Activated CD8-positive, alpha-beta T cell treated with anti-CD3 and anti-CD28 coated beads, Interleukin-2, amount 10 ng/mL, durations not matched to agents 7 days and 5 days (primary cell): ENCODE data around the gene PDX1. TPM values are rescaled to one million over a fixed set of nuclear protein-coding genes. Genes with fewer than 3 reads are reported as not detected.

Source experiments
- ATAC-seq: fragments of 150-1000 bp; cut with Tn5 transposase; one replicate; pipeline ENCODE4 v1.10.0; 2021; ENCODE audit warnings: moderate library complexity
- CTCF ChIA-PET: fragments of 350-600 bp; sonication (Branson Sonifier 250); formaldehyde crosslinking; loops from one replicate; lab custom pipeline; 2021; ENCODE audit warnings: antibody characterized with exemption; lab: Charles Lee
- POLR2A ChIA-PET: fragments of 350-600 bp; sonication (Branson Sonifier 250); formaldehyde crosslinking; loops from one replicate; lab custom pipeline; 2021; ENCODE audit warnings: antibody characterized with exemption; lab: Charles Lee
- DNase-seq: peaks from one replicate; pipeline ENCODE4 v3.0.0-alpha.2; 2020
- H3K27ac Mint-ChIP-seq: one replicate; pipeline ENCODE4 v1.8.0; 2021; ENCODE audit warnings: mild to moderate bottlenecking, mixed read lengths
- H3K27me3 Mint-ChIP-seq: one replicate; pipeline ENCODE4 v1.8.0; 2021; ENCODE audit warnings: low read depth, mixed read lengths
- H3K36me3 Mint-ChIP-seq: one replicate; pipeline ENCODE4 v1.8.0; 2021; ENCODE audit warnings: low read depth, mixed read lengths
- H3K4me1 Mint-ChIP-seq: one replicate; pipeline ENCODE4 v1.8.0; 2021; ENCODE audit warnings: low read depth, mixed read lengths
- H3K4me3 Mint-ChIP-seq: one replicate; pipeline ENCODE4 v1.8.0; 2021; ENCODE audit warnings: mild to moderate bottlenecking, mixed read lengths
- H3K9me3 Mint-ChIP-seq: one replicate; pipeline ENCODE4 v1.8.0; 2022; ENCODE audit warnings: mixed read lengths; ENCODE audit not compliant: insufficient read depth
- total RNA-seq, 2 experiments: library from RNA; stranded (reverse); gene quantifications; one replicate each; pipeline ENCODE4 v1.2.3, GENCODE V29; 2021

Gene PDX1
- total RNA-seq, 2 experiments from 2014 or later = not detected

DNA sequence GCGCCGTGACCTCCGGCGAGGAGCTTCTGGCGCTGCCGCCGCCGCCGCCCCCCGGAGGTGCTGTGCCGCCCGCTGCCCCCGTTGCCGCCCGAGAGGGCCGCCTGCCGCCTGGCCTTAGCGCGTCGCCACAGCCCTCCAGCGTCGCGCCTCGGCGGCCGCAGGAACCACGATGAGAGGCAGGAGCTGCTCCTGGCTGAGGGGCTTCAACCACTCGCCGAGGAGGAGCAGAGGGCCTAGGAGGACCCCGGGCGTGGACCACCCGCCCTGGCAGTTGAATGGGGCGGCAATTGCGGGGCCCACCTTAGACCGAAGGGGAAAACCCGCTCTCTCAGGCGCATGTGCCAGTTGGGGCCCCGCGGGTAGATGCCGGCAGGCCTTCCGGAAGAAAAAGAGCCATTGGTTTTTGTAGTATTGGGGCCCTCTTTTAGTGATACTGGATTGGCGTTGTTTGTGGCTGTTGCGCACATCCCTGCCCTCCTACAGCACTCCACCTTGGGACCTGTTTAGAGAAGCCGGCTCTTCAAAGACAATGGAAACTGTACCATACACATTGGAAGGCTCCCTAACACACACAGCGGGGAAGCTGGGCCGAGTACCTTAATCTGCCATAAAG lies 4.8 kb downstream of the PDX1 start:
- no peak overlapping the region for H3K4me3 Mint-ChIP-seq
- ChIA-PET POLR2A (interaction anchor here (0.7 kb wide), 1 partner anchor 30 kb away, joined by 3 read pairs; no protein-coding TSS in a partner anchor), CTCF (no interaction called here)
- H3K36me3 Mint-ChIP-seq = peaks cover 10% of the 10 kb centered on the region
- ATAC-seq = no peak
- DNase-seq = no peak
- no peaks in the 10 kb centered on the region for H3K9me3 Mint-ChIP-seq
- H3K4me1 Mint-ChIP-seq = peaks cover 21% of the 10 kb centered on the region
- H3K27me3 Mint-ChIP-seq = peaks cover 83% of the 10 kb centered on the region
- no peak overlapping the region for H3K27ac Mint-ChIP-seq

DNA sequence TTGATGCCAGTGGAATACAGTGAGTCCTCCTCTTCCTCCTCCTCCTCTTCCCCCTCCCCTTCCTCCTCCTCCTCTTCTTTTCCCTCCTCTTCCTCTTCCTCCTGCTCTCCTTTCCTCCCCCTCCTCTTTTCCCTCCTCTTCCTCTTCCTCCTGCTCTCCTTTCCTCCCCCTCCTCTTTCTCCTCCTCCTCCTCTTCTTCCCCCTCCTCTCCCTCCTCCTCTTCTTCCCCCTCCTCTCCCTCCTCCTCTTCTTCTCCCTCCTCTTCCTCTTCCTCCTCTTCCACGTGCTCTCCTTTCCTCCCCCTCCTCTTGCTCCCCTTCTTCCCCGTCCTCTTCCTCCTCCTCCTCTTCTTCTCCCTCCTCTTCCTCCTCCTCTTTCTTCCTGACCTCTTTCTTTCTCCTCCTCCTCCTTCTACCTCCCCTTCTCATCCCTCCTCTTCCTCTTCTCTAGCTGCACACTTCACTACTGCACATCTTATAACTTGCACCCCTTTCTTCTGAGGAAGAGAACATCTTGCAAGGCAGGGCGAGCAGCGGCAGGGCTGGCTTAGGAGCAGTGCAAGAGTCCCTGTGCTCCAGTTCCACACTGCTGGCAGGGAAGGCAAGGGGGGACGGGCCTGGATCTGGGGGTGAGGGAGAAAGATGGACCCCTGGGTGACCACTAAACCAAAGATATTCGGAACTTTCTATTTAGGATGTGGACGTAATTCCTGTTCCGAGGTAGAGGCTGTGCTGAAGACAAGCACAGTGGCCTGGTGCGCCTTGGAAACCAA lies 5.6 kb downstream of the PDX1 start:
- Mint-ChIP-seq H3K4me1 (peaks cover 19% of the 10 kb centered on the region), H3K27me3 (peaks cover 89% of the 10 kb centered on the region), H3K9me3 (no peaks in the 10 kb centered on the region), H3K36me3 (peaks cover 10% of the 10 kb centered on the region), H3K4me3 (no peak overlapping the region), H3K27ac (no peak overlapping the region)
- ATAC-seq (no peak), DNase-seq (no peak)
- POLR2A ChIA-PET = no interaction called here
- CTCF ChIA-PET = no interaction called here

DNA sequence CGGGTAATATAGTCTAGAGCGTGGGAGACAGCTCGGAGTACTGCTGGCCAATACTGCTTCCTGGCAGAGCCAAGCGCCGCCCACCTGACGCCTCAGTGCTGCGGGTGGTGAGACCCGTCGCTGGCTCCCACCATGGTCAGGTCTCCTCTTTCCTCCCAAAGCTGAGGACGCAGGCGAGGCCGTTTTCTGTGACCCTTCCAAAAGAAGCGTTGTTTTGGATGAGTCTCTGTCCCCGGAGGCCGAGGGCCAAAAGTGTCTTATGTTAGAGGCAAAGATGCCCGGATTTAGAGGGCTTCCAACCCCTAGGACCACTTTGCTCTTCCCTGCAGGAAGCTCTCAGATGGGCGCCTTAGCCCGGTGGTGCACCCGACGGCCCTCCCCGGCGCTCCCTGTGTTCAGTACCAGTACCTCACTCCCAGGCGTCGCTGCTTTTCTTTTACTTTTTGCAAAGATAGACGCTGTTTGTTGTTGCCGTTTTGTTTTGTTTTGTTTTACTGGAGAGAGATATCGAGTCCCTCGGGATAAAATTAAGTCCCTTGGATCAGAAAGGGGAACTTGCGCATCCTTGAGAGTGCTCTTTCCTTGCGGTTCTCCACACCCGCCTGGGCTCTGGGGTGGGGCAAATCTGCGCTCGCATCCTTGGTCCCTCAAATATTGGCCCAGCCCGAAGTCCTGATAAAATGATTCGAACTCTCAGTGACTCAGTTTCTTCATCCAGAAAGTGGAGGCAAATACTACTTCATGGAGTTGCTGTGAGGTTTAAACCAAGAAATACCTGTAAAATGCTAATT lies 7.0 kb downstream of the PDX1 start:
- ChIA-PET CTCF (interaction anchor here (1.3 to 3.1 kb wide), 2 partner anchors 28 to 57 kb away, joined by 4 to 13 read pairs; no protein-coding TSS in a partner anchor), POLR2A (no interaction called here)
- peaks cover 7% of the 10 kb centered on the region for H3K36me3 Mint-ChIP-seq
- H3K27ac Mint-ChIP-seq = peak overlapping the region; percentile 34
- peak overlapping the region; percentile 8 for H3K4me3 Mint-ChIP-seq
- no peak for DNase-seq
- peaks cover 13% of the 10 kb centered on the region for H3K4me1 Mint-ChIP-seq
- H3K9me3 Mint-ChIP-seq = no peaks in the 10 kb centered on the region
- H3K27me3 Mint-ChIP-seq = peaks cover 88% of the 10 kb centered on the region
- ATAC-seq = no peak

DNA sequence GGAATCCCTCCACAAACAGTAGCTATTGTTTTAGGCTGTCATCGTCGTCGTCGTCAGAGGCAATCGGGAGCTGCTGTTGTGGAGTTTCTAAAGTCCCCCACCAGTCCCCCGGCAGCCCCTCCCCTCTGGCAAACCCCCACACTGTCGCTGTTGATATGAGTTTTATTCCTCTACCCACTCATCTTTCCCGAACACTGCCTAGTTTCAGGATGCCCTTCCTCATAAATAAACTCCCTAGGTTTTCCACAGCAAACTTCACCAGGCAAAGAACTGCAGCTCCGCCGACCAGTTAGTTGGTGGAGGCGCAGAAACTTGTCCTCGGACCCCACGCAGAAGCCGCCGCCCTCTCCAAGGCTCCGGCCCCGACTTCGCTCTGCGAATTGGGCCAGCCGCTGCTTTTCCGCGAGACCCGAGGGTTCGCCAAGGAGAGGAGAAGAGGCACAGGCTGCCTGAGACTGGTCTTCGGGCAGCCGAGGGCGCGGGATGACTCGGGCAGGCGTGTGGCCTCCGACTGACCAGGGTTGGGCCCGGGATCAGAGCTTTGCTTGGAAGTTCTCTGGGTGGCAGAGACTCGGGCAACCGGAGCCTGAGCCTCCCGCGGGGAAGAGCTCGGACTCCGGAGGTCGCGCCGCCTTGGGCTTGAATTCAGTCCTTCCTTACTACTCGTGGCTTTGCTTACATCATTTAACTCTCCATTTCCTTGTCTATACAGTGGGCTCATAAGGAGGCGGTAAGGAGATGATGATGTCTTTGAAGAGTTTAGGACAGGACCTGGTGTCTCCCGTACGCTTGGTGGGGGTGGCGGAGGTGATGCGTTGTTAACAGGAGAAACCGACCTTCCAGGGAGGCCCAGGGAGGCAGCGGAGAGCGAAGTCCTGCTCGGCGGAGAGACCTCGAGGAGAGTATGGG lies 7.9 kb downstream of the PDX1 start:
- H3K9me3 Mint-ChIP-seq = no peaks in the 10 kb centered on the region
- ATAC-seq = no peak
- H3K27me3 Mint-ChIP-seq = peaks cover 81% of the 10 kb centered on the region
- ChIA-PET POLR2A (no interaction called here), CTCF (interaction anchor here (1.3 to 3.1 kb wide), 3 partner anchors 20 to 57 kb away, joined by 3 to 13 read pairs (median 4); no protein-coding TSS in a partner anchor)
- DNase-seq = no peak
- no peak overlapping the region for H3K27ac Mint-ChIP-seq
- peaks cover 13% of the 10 kb centered on the region for H3K4me1 Mint-ChIP-seq
- peaks cover 7% of the 10 kb centered on the region for H3K36me3 Mint-ChIP-seq
- no peak overlapping the region for H3K4me3 Mint-ChIP-seq

DNA sequence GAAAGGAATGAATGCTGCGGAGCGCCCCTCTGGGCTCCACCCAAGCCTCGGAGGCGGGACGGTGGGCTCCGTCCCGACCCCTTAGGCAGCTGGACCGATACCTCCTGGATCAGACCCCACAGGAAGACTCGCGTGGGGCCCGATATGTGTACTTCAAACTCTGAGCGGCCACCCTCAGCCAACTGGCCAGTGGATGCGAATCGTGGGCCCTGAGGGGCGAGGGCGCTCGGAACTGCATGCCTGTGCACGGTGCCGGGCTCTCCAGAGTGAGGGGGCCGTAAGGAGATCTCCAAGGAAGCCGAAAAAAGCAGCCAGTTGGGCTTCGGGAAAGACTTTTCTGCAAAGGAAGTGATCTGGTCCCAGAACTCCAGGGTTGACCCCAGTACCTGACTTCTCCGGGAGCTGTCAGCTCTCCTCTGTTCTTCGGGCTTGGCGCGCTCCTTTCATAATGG lies 8.6 kb downstream of the PDX1 start:
- ChIA-PET CTCF (interaction anchor here (1.4 to 3.1 kb wide), 3 partner anchors 20 to 102 kb away, joined by 3 to 13 read pairs (median 5); no protein-coding TSS in a partner anchor), POLR2A (no interaction called here)
- no peak for ATAC-seq
- H3K27me3 Mint-ChIP-seq = peaks cover 76% of the 10 kb centered on the region
- no peaks in the 10 kb centered on the region for H3K9me3 Mint-ChIP-seq
- peaks cover 13% of the 10 kb centered on the region for H3K4me1 Mint-ChIP-seq
- no peak overlapping the region for H3K4me3 Mint-ChIP-seq
- H3K36me3 Mint-ChIP-seq = peaks cover 7% of the 10 kb centered on the region
- H3K27ac Mint-ChIP-seq = no peak overlapping the region
- DNase-seq = no peak

DNA sequence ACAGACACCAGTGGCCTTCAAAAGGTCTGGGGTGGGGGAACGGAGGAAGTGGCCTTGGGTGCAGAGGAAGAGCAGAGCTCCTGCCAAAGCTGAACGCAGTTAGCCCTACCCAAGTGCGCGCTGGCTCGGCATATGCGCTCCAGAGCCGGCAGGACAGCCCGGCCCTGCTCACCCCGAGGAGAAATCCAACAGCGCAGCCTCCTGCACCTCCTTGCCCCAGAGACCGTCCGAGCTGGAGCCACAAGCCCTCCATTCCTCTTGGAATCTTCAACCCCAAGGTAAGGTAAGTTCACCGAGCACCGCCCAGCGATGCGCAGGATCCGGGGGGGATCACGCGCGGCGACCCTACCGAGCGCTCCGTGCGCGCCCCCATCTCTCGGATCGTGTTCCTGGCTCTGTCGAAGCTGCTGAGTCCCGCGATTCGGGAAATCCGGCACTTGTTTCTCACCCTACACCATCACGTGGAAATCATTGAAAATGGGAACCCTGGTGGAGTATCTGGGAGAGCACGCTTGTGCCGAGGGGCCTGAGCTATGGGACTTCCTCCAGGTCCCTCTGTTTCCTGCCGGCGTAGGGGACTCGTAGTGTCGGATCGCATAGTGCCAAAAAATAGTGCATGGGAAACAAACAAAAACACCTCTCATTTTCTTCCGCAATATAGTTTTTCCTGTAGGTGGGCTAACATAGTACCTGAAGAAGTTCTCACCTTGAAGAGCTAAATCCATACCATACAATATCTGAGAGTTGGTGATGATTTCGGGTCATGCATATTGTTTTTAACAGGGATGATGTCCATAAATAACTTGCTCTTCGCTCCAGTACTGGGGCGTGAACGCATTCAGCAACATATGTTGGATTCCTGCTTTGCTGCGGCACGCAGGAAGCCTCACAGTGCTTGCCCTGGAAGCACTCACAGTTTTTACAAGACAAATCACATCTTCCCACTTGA lies 9.3 kb downstream of the PDX1 start:
- peaks cover 72% of the 10 kb centered on the region for H3K27me3 Mint-ChIP-seq
- no peak overlapping the region for H3K27ac Mint-ChIP-seq
- no peak for DNase-seq
- ATAC-seq = no peak
- peaks cover 7% of the 10 kb centered on the region for H3K36me3 Mint-ChIP-seq
- ChIA-PET CTCF (interaction anchor here (1.4 to 3.1 kb wide), 3 partner anchors 19 to 103 kb away, joined by 3 to 13 read pairs (median 5); no protein-coding TSS in a partner anchor), POLR2A (no interaction called here)
- H3K9me3 Mint-ChIP-seq = no peaks in the 10 kb centered on the region
- peak overlapping the region; percentile 10 for H3K4me3 Mint-ChIP-seq
- peaks cover 13% of the 10 kb centered on the region for H3K4me1 Mint-ChIP-seq

DNA sequence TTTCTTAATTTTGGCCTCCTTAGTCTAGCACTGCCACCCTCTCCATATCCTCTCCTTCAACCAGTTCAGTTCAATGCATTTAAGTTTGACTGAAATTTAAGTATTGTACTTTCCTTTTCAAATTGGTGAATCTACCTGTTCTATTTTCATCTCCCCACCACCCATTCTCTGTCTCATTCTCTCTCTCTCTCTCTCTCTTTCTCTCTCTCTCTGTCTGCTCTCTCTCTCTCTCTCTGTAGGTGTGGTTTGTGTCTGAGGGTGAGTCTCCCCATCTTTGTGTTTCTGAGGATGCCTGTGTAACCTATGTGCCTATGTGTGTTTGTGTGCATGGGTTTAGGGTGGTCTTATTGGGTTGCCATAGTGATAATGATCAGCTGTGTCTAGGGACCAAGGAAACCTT lies 10.1 kb downstream of the PDX1 start:
- Mint-ChIP-seq H3K4me3 (no peak overlapping the region), H3K27me3 (peaks cover 68% of the 10 kb centered on the region), H3K27ac (no peak overlapping the region), H3K36me3 (peaks cover 7% of the 10 kb centered on the region), H3K4me1 (peaks cover 13% of the 10 kb centered on the region), H3K9me3 (no peaks in the 10 kb centered on the region)
- CTCF ChIA-PET = interaction anchor here (1.6 to 3.1 kb wide), 3 partner anchors 24 to 103 kb away, joined by 5 to 13 read pairs (median 6); no protein-coding TSS in a partner anchor
- DNase-seq (no peak), ATAC-seq (no peak)
- POLR2A ChIA-PET = no interaction called here

DNA sequence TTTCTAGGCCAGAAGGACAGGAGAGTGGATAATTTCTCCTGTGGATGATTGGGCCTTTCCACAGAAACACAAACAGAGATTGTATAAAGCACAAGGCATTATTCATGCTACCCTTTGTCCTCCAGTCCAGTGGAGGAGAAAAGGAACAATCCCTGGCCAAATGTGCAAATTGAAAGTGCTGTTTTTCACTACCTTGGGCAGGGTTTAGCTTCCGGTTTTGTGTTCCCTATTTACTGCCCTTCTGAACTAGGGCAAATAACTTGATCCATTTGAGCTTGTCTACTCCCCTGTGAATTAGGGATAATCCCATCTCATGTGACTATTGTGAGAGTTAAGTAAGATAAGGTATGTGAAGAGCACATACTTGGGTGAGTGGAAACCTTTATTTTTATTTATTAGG lies 13.3 kb downstream of the PDX1 start:
- Mint-ChIP-seq H3K36me3 (peaks cover under 1% of the 10 kb centered on the region), H3K9me3 (no peaks in the 10 kb centered on the region), H3K27me3 (peaks cover 46% of the 10 kb centered on the region), H3K4me1 (peaks cover under 1% of the 10 kb centered on the region), H3K4me3 (no peak overlapping the region), H3K27ac (no peak overlapping the region)
- no peak for ATAC-seq
- DNase-seq = no peak
- POLR2A ChIA-PET = no interaction called here
- CTCF ChIA-PET = interaction anchor here (1.2 to 1.4 kb wide), 2 partner anchors 21 to 102 kb away, joined by 4 to 8 read pairs; no protein-coding TSS in a partner anchor

DNA sequence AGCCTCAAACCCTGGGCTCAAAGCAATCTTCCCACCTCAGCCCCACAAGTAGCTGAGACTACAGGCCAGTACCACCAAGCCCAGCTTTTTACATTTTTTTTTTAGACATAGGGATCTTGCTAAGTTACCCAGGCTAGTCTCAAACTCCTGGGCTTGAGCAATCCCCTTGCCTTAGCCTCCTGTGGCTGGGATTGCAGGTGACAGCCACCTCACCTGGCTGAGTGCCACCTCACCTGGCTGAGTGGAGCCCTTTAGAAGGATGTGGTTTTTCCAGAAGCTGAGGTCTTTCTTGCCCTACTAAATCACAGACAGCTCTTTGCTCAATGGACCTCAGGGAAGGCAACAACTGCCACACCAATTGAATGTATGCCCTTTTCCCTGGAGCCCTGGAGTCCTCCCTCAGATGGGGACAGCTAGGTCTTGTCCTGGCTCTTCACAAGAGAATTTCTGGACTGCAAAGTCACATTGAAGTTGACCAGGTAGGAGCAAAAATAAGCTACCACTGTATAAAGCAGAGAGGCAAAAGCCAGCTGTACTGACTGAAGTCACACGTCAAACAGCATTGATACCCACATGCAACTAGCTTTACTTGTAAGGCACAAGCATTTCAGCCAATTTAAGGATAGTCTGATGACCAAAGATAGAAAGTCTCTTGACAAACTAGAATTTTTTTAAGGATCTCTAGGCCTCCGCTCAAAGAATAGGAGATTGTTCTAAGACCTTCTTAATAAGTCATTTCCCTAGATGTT lies 14.0 kb downstream of the PDX1 start:
- no peaks in the 10 kb centered on the region for H3K9me3 Mint-ChIP-seq
- POLR2A ChIA-PET = no interaction called here
- H3K4me1 Mint-ChIP-seq = no peaks in the 10 kb centered on the region
- ATAC-seq = no peak
- no peak overlapping the region for H3K4me3 Mint-ChIP-seq
- H3K27ac Mint-ChIP-seq = no peak overlapping the region
- H3K36me3 Mint-ChIP-seq = no peaks in the 10 kb centered on the region
- CTCF ChIA-PET = interaction anchor here (1.2 to 1.4 kb wide), 2 partner anchors 20 to 103 kb away, joined by 4 to 8 read pairs; no protein-coding TSS in a partner anchor
- peaks cover 40% of the 10 kb centered on the region for H3K27me3 Mint-ChIP-seq
- no peak for DNase-seq
